Loucy (cell line): Measurements from ENCODE around the gene ANKRD6.

ENCODE experiments used
- CTCF ChIP-seq: fragments of 200-600 bp; sonication (generic); conservative IDR thresholded peaks from 2 replicates; pipeline ENCODE4 v1.5.1; 2014; ENCODE audit warnings: mild to moderate bottlenecking, antibody characterized with exemption, low read length
- EZH2phosphoT487 ChIP-seq: fragments of 200-600 bp; IDR thresholded peaks from 2 replicates; pipeline ENCODE4 v1.6.1; 2018; ENCODE audit warnings: antibody characterized with exemption, mild to moderate bottlenecking, moderate library complexity, borderline replicate concordance

- TF ChIP-seq CTCF (no peak), EZH2phosphoT487 (no peak)
These were observed 27.8 kb downstream of the ANKRD6 start for GRCh38 chr6:89460713-89461112.
